ENCODE data around the gene MSANTD4.
"Not testable (repeated sequence)": the region's sequence is repeated elsewhere in the genome, so short reads cannot be mapped to it uniquely, and the experiment has no call there.

The MSANTD4 gene

GRCh38 chr11:106014035-106014434 is 8.0 kb downstream of the MSANTD4 start:
- no peak for DNase-seq (ENCODE audit: low read depth in 1 of 2, low spot score in 1 of 2)

- DNase-seq (ENCODE audit: low read depth in 1 of 2, low spot score in 1 of 2), result no peak
These were observed 9.3 kb downstream of the MSANTD4 start for GRCh38 chr11:106012744-106013143.

GRCh38 chr11:106011481-106011880 is 10.6 kb downstream of the MSANTD4 start:
- DNase-seq (ENCODE audit: low read depth in 1 of 2, low spot score in 1 of 2), result no peak

DNA sequence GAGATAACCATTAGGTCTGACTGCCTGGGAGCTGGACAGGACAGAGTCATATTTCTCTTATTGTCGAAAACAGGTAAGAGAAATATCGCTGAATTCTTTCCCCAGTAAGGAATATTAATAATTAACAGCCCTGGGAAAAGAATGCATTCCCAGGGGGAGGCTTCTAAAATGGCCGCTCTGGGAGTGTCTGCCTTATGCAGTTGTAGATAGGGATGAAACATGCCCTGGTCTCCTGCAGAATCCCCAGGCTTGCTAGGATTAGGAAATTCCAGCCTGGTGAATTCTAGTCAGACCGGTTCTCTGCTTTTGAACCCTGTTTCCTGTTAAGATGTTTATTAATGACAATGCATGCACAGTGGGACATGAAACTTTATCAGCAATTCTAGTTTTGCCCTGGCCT is 18.9 kb downstream of the MSANTD4 start:
- not testable (repeated sequence) for DNase-seq (ENCODE audit: low read depth in 1 of 2, low spot score in 1 of 2)

- DNase-seq (ENCODE audit: low read depth in 1 of 2, low spot score in 1 of 2), result no peak
These were observed 20.6 kb downstream of the MSANTD4 start for GRCh38 chr11:106001304-106002012.

DNA sequence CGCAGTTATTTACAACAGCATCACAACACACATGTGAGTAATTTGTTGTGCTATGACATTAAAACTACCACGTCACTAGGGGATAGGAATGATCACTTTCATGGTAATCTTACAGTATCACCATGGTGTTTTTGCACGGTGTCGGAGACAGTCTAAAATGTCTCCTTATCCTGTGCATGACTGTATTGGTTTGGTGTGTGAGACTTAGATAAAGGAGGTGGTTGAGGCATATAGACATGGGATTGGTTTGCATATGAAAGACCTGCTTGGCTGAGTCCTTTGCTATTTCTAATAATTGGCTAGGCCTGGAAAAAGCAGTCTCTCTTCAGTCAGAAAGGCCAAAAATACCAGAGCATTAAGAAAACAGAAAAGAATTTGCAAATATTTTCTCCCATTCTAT is 30.2 kb downstream of the MSANTD4 start:
- DNase-seq (ENCODE audit: low read depth in 1 of 2, low spot score in 1 of 2), result no peak

GRCh38 chr11:105989124-105989523 is 32.9 kb downstream of the MSANTD4 start:
- no peak for DNase-seq (ENCODE audit: low read depth in 1 of 2, low spot score in 1 of 2)

DNA sequence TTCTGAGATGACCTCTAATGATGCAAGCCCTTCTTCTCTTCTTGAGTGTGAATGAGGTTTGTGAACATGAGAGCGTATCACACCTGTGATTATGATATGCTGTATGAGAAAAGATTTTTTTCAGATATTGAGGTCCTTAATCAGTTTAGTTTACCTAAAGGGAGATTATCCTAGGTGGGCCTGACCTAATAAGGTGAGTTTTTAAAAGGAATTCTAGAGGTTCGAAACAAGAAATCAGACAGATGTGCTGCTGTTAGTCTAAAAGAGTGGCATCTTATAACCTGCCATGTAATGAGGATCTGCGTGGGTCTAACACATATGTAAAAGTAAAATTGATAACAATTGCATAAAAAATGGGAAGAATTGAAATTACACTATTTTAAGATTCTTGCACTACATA is 33.8 kb downstream of the MSANTD4 start:
- no peak for DNase-seq (ENCODE audit: low read depth in 1 of 2, low spot score in 1 of 2)

GRCh38 chr11:105986554-105986953 is 35.5 kb downstream of the MSANTD4 start:
- DNase-seq (ENCODE audit: low read depth in 1 of 2, low spot score in 1 of 2), result no peak

GRCh38 chr11:105979997-105980703 is 41.9 kb downstream of the MSANTD4 start:
- no peak for DNase-seq (ENCODE audit: low read depth in 1 of 2, low spot score in 1 of 2)

GRCh38 chr11:105975128-105975527 is 46.9 kb downstream of the MSANTD4 start:
- DNase-seq (ENCODE audit: low read depth in 1 of 2, low spot score in 1 of 2), result no peak

GRCh38 chr11:105969756-105970155 is 52.3 kb downstream of the MSANTD4 start:
- DNase-seq (ENCODE audit: low read depth in 1 of 2, low spot score in 1 of 2), result no peak

- DNase-seq (ENCODE audit: low read depth in 1 of 2, low spot score in 1 of 2), result no peak
These were observed 53.9 kb downstream of the MSANTD4 start for GRCh38 chr11:105968021-105968697.

DNA sequence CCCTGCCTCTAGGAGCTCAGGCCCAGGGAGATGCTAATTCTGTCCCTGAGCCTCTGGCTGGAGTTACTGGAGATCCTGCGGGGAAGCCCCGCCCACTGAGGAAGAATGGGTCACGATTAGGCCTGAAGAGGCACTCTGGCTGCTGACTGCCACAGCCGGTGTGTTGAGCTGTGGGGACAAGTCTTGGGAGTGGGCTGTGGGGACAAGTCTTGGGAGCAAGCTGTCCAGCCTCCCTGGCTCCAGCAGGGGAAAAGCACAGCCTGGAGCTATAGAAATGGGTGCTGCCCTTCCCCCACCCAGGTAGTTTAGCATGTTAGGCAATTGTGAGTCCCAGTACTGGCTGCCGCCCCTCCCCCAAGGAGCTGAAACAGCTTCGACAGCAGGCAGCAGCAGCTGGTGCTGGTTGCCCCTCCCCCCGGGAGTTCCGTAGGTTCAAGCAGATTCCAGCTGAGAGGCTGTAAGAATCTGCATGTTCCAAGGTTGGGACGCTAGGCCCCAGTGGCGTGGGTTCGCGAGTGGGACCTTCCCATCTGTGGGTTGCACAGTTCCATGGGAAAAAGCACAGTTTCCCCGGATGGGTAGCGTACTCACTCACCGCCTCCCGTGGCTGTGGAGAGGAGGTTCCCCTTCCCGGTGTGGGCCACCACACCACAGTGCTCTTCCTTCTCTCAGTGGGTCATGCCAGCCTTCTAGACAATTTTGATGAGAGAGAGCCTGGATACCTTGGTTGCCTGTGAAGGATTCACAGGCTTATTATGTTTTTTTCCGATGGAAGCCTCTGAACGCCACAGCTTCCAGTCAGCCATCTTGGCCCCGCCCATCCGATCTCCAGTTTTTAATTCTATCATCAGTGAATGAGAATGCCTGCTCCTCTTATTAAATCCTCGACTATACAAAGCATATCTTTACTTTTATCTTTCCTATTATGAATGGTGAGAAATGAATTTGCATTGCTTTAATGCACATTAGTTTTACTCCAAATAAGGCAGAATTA is 61.5 kb downstream of the MSANTD4 start:
- DNase-seq (ENCODE audit: low read depth in 1 of 2, low spot score in 1 of 2), result no peak
